HG02571 (cell line): ENCODE results near the gene PUS1.

ENCODE experiments used
- ATAC-seq: cut with Tn5 transposase; IDR thresholded peaks from one replicate; pipeline ENCODE4 v1.9.1; 2021; ENCODE audit warnings: mild to moderate bottlenecking, moderate library complexity; ENCODE audit not compliant: unreplicated experiment

Gene PUS1

DNA sequence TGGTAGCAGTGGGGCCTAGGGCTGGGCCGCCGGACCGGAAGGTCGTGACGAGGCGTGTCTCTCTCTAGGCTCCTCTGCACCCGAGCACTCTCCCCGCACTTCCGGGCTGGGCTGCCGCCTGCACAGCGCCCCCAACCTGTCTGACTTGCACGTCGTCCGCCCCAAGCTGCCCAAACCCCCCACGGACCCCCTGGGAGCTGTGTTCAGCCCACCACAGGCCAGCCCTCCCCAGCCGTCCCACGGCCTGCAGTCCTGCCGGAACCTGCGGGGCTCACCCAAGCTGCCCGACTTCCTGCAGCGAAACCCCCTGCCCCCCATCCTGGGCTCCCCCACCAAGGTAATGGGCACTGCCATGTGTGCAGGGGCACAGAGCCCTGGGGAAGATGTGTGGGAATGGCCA lies 13.3 kb upstream of the PUS1 start:
- no peak for ATAC-seq

DNA sequence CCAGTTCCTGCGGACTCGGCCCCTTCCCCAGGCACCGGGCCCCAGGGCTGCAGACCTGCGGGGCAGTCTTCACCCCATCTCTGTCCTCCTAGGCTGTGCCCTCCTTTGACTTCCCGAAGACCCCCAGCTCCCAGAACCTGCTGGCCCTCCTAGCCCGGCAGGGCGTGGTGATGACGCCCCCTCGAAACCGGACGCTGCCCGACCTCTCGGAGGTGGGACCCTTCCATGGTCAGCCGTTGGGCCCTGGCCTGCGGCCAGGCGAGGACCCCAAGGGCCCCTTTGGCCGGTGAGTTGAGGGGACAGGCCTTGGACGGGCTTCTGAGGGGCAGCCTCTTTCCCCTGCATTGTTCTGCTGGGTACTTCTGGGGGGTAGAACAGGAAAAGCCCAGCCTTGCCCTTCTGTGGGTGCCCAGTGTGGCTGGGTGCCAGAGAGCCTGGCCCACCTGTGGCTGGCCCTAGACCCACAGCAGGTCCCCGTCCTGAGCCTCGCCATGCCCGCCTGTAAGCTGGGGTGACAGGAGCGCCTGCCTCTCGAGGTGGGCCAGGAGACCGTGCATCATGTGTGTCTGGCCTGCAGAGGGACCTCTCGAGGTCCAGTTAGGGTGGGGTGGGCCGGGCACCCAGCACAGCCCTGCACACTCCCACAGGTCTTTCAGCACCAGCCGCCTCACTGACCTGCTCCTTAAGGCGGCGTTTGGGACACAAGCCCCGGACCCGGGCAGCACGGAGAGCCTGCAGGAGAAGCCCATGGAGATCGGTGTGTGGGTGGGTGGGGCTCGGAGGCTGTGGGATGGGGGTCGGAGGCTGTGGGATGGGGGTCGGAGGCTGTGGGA lies 12.6 kb upstream of the PUS1 start:
- ATAC-seq, result no peak

DNA sequence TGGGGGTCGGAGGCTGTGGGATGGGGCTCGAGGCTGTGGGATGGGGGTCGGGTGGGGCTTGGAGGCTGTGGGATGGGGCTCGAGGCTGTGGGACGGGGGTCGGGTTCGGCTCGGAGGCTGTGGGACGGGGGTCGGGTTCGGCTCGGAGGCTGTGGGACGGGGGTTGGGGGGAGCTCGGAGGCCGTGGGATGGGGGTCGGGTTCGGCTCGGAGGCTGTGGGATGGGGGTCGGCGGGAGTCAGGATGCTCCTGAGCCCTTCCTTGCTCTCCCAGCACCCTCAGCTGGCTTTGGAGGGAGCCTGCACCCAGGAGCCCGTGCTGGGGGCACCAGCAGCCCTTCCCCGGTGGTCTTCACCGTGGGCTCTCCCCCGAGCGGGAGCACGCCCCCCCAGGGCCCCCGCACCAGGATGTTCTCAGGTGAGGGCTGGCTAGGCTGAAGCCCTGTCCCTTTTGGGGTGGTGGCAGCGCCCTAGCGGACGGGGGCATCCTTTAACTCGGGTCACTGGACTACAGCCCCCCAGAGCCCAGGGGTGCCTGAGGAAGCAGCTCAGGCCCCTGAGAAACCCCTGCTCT lies 11.9 kb upstream of the PUS1 start:
- ATAC-seq, result no peak

DNA sequence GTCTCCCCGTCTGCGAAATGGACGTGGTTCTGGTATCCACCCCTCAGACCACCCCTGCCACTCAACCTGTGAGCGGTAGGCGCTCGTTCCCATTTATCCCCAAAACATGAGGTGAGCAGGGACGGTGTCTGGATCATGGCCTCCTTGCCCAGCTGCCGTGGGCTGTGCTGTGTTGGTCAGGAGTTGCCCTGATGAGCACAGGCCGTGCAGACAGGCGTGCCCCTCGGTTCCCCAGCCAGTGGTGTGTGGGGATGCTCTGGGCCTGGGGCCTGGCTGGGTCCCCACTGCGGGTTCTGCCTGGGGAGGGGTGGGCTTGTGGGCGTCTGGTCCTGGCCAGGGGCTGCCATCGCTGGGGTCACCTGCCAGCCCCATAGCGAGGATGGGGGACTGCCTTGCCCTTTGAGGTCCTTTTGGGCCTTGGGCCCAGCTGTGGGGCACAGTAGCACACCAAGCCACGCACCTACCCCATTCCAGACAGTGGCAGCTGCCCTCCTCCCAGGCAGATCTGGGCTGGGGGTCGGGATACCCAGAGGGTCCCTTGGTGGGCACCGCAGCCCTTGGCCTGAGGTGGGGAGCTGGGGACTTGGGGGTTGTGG lies 11.3 kb upstream of the PUS1 start:
- no peak for ATAC-seq

DNA sequence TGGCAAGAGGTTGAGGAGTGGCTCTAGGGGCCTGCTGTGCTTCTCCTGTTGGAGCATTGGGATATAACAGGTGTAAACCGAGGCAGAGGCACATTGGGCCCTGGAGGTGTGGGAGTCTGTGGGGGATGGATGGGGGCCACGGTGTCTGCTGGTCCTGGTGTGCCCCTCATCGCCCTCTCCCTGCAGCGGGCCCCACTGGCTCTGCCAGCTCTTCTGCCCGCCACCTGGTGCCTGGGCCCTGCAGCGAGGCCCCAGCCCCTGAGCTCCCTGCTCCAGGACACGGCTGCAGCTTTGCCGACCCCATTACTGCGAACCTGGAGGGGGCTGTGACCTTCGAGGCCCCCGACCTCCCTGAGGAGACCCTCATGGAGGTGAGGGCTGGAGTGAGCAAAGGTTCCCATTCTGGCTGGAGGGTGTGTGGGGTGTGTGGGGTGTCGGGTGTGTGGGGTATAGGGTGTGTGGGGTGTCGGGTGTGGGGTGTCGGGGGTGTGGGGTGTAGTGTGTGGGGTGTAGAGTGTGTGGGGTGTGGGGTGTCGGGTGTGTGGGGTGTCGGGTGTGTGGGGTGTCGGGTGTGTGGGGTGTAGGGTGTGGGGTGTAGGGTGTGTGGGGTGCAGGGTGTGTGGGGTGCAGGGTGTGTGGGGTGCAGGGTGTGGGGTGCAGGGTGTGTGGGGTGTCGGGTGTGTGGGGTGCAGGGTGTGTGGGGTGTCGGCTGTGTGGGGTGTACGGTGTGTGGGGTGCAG lies 10.6 kb upstream of the PUS1 start:
- no peak for ATAC-seq

DNA sequence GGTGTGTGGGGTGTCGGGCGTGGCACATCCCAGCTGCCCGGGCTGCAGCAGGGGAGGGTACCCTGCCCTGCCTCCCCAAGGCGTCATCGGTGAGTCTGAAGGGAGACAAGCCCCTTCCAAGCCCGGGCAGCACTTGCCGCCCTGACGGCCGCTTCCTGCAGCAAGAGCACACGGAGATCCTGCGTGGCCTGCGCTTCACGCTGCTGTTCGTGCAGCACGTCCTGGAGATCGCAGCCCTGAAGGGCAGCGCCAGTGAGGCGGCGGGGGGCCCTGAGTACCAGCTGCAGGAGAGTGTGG lies 10.1 kb upstream of the PUS1 start:
- no peak for ATAC-seq

DNA sequence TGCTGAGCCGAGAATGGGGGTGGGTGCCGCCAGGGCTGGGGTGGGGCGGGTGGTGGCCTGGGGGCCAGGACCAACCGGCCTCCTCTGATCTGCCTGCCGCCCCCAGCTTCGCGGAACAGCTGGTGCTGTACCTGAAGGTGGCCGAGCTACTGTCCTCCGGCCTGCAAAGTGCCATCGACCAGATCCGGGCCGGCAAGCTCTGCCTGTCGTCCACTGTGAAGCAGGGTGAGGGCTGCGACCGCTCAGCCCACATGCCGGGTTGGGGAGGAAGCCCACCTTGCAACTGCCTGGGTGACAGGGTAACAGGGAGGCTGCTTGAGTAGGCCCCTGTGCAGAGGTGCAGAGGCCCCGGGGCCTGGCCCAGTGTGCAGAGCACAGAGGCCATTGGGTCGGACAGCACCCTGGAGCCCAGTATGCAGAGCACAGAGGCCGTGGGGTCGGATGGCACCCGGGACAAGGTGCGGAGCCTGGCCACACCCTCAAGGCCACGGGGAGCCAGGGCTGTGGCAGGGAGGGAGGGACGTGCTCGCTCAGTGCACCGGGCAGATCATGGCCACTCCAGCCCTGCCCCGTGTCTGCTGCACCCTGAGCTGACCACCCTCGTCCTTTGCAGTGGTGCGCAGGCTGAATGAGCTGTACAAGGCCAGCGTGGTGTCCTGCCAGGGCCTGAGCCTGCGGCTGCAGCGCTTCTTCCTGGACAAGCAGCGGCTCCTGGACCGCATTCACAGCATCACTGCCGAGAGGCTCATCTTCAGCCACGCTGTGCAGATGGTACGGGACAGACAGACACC lies 9.5 kb upstream of the PUS1 start:
- ATAC-seq, result no peak

DNA sequence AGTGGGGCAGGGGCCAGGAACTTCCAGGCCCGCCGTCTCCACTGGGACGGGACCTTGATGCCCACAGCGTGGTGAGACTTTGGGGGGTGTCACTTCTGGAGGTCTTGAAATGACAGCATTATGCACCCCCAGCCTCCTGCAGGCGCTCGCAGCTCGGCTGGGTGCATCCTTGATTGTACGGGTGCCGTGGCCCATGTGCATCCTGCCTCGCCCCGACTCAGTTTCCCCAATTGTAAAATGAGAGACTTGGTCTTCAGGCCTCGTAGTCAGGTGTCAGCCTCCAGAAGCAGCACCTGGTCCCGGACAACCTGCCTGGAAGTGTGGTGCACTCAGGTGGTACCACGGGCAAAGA lies 8.9 kb upstream of the PUS1 start:
- ATAC-seq, result no peak

DNA sequence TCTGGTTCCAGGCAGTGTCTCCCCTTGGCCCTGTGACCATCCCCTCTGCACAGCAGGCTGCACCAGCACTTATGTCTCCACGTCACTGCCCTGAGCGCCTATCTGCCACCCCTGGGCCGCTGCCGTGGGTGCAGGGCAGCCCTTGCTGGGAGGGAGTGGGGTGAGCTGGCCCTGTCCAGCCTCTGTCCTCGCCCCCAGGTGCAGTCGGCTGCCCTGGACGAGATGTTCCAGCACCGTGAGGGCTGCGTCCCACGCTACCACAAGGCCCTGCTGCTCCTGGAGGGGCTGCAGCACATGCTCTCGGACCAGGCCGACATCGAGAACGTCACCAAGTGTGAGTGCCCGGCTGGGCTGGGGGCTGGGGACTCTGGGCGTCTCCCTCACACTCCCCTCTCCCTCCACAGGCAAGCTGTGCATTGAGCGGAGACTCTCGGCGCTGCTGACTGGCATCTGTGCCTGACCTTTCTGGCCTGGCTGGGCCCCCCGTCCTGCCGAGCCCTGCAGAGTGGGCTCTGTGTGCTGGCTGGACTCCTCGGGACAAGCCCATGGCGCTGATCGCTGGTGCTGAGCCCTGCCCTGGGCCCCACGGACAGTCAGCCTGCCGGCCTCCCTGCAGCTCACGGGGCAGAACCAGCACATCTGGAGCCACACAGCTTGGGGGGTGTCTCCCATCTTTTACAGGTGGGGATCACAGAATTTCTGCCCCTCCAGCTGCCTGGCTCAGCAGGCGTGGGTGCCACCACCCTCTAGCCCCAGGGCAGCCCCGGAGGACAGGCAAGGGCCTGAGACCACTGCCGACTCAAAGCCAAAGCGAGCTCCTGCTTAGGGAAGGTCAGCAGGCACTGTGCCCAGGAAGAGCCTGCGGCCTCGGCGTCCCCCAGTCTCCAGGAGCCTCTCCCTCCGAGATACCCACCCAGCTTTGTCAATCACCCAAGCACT lies 7.9 kb upstream of the PUS1 start:
- ATAC-seq, result no peak

DNA sequence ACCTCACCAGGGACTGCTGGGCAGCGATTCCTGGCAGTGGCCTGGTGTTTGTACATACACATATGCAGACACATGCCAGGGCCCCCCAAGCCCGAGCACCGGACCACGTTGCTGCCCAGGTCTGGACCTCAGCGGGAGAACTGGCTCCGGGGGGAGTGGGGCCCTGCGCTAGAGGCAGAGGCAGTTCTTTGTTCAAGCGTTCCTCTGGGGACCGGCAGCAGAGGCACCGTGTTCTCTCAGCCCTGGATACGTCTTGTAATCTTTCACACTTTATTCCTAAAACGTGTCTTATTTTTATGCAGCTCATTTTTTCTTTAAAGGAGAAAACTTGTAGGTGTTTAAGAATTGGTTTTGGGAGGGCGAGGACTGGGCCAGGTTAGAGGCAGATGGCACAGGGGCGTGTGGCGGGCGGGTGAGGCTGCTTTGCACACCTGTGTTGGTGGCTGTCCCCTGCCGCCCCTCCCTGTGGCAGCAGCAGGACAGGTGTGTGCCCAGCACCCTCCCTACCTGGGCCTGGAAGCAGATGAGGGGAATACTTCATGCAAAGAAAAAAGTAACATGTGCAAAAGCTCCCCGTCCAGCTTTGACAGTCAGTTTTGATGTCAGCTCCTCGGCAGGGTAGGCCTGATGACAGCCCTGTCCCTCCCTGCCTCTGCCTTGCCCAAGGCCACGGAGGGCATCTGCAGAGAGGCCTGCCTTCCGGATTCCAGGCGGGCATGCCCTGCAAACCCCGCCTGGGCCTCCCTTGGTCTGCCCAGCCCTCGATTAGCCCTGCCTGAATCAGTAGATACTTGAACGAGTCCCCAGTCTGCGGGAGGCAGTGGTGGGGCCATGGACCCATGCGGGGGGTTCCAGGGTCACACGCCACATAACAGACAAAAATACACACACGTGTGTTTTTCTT lies 7.0 kb upstream of the PUS1 start:
- no peak for ATAC-seq

DNA sequence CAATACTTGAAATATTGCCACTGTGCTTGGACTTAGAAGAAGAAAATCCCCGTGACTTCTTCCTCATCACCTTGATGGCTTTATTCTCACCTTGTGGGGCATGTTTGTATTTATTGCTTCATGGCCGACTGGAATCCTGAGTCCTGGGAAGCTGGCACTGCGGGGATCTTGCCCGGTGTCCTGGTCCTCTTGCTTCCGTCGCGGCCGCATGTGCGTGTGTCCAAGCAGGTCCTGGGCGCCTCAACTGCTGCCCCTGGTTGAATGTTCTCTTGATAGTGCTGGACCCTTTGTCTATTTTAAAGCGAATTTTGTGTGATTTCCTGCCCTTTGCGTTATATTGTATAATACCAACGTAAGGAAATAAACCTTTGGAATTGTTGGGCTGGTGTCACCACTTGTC lies 6.3 kb upstream of the PUS1 start:
- ATAC-seq, result no peak

DNA sequence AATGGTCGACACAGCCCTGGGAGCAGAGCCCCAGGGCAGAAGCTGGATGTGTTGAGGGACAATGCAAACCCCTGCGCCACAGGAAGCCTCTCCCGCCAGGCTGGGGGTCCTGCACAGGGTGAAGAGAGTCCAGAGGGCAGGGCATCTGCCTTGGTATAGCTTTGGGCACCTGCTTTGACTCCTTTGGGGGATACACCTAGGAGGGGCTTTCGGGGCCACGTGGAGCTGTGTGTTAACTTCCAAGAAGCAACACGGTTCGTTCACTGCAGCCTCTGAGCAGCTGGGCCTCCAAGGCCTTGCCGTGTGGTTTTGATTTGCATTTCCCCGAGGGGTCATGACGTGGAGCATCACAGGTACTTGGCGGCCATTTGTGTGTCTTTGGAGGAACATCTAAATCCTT lies 5.8 kb upstream of the PUS1 start:
- ATAC-seq, result peak; percentile 76

DNA sequence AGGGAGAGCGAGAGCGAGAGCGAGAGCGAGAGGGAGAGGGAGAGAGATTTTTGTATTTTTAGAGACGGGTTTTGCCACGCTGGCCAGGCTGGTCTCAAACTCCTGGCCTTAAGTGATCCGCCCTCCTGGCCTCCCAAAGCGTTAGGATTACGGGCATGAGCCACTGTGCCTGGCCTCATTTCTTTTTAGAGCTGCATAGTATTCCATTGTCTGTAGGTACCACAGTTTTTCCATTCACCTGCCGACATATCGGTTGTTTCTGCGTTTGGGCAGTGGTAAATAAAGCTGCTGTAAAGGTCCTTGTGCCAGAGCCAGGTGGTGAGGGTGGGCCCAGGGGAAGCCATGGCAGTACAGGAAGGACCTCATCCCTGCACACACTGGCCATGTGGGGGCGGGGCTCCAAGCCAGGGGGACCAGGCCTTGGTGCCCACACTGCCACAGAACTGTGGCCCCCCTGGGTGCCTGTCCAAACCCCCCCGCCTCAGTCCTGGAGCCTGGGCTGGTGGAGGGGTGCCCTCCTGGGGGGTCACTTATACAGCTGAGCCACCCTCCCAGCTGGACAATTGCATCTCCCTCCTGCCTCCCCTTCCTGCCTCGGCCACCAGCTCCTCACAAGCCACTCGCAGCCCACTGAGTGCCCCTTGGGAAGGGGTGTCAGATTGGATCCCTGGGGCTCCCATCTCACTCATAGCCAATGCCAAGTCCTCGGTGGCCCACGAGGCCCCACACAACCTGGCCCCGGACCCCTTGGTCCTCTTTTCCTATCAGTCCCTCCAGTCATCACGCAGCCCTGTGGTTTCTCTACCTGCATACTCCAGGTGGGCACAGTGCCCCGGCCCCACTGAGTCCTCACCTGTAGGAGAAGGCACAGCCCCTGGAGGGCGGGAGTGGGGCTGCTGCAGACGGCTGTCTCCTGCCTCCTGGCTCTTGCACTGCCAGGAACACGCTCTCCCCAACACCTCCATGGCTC lies 1.7 kb upstream of the PUS1 start:
- ATAC-seq, result no peak

DNA sequence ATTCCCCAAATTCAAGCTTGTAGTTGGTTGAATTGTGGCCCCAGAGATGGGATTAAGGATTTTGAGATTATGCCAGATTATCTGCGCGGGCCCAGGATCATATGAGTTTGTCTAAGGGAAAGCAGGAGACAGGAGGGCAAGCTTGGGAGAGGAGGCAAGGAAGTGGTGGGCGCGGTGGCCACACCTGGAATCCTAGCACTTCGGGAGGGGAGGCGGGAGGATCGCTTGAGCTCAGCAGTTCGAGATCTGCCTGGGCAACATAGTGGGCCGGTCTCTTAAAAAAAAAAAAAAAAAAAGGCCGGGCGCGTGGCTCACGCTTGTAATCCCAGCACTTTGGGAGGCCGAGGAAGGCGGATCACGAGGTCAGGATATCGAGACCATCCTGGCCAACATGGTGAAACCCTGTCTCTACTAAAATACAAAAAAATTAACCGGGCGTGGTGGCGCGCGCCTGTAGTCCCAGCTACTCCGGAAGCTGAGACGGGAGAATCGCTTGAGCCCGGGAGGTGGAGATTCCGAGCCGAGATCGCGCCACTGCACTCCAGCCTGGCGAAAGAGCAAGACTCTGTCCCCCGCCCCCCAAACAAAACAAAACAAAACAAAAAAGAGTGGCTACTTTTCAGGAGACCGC lies 881 bp upstream of the PUS1 start:
- ATAC-seq, result peak; percentile 2

DNA sequence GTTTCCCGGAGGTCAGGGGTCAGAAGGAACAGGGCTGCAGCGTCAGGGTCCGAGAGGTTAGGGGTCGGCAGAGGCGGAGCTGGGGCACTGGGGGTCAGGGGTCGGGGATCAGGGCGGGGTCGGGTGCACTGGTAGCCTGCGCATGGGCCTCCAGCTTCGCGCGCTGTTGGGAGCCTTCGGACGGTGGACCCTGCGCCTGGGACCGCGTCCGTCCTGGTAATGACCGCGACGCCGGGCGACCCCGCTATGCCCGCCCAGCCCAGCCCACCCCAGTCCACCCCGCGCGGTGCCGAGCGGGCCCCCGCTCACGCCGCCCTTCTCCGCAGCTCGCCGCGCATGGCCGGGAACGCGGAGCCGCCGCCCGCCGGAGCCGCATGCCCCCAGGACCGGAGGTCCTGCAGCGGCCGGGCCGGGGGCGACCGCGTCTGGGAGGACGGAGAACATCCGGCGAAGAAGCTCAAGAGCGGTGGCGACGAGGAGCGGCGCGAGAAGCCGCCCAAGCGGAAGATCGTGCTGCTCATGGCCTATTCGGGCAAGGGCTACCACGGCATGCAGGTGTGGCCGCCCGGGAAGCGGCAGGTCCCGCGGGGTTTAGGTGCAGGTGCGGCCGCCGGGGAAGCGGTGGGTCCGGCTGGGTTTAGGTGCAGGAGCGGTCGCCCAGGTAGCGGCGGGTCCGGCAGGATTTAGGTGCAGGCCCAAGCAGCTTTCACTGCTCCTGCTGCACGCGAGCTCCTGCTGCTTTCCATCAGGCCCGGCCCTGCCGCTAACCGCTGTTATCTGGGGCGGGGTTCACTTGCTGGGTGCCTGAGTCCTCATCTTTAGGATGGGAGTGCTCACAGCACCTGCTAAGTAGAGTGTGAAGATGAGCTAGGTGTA lies 743 bp downstream of the PUS1 start:
- no peak for ATAC-seq

DNA sequence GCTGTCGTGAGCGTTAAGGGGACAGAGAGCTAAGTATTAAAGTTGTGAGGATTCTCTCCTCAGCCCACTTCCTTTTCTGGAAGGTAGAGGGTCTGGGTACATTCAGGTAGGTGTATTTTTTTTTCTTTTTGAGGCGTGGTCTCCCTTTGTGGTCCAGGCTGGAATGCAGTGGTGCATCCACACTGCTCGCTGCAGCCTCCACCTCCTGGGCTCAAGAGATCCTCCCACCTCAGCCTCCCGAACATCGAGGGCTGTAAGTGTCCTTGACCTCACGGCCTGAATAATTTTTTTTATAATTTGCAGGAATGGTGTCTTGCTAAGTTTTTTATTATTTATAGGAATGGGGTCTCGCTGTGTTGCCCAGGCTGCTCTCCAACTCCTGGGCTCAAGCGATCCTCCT lies 1.4 kb downstream of the PUS1 start:
- ATAC-seq, result no peak

DNA sequence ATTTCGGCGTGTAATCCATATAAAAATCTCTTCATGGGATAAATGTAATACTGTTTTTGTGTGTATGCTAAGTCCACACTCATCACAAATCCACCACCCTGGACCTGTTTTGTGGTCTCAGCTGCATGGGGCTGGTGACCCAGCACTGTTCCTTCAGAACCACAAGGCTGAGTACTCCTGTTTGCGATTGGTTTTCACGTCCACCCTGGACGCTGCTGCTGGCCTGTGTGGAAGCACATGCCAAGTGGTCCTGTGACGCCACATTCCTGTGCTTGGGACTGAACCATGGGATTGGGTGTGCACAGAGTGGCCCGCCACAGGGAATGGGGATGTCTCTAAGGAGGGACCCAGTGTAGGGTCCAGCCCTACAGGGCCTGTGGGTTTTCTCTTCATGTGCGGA lies 4.3 kb downstream of the PUS1 start:
- no peak for ATAC-seq
